HepG2 (cell line): ENCODE results near the gene CD320. TPM values are rescaled to one million over a fixed set of nuclear protein-coding genes. Genes with fewer than 3 reads are reported as not detected.

Experiments used
- ATF7-NPFF ChIP-seq: sonication (generic); formaldehyde crosslinking; IDR thresholded peaks from 2 replicates; pipeline ENCODE4 v1.8.1; 2023; ENCODE audit warnings: mild to moderate bottlenecking, low read depth, missing genetic modification reagents, moderate library complexity
- GPN1 ChIP-seq: sonication (generic); formaldehyde crosslinking; IDR thresholded peaks from 2 replicates; pipeline ENCODE4 v1.5.1; 2020; ENCODE audit warnings: missing genetic modification reagents, borderline replicate concordance
- GTF2F1 ChIP-seq: fragments of 150-350 bp; IDR thresholded peaks from 2 replicates; pipeline ENCODE4 v1.6.1; 2014; ENCODE audit warnings: low read length
- HES4 ChIP-seq: sonication (generic); formaldehyde crosslinking; IDR thresholded peaks from 2 replicates; pipeline ENCODE4 v1.9.0; 2021; ENCODE audit warnings: mild to moderate bottlenecking, missing genetic modification reagents, borderline replicate concordance
- IKZF4 ChIP-seq: sonication (generic); formaldehyde crosslinking; IDR thresholded peaks from 2 replicates; pipeline ENCODE4 v1.5.1; 2020; ENCODE audit warnings: borderline replicate concordance, mild to moderate bottlenecking, low read depth, missing genetic modification reagents; ENCODE audit errors: not compliant biosample characterization
- MLLT10 ChIP-seq: sonication (generic); formaldehyde crosslinking; IDR thresholded peaks from 2 replicates; pipeline ENCODE4 v1.4.0; 2020; ENCODE audit warnings: missing genetic modification reagents
- MTF2 ChIP-seq: sonication (generic); formaldehyde crosslinking; IDR thresholded peaks from 2 replicates; pipeline ENCODE4 v1.5.0; 2020; ENCODE audit warnings: missing genetic modification reagents, borderline replicate concordance
- RAD51 ChIP-seq: fragments of 450-650 bp; IDR thresholded peaks from 2 replicates; pipeline ENCODE4 v1.6.1; 2016; ENCODE audit warnings: borderline replicate concordance
- REPIN1 ChIP-seq: sonication (generic); formaldehyde crosslinking; IDR thresholded peaks from 2 replicates; pipeline ENCODE4 v1.8.0; 2022; ENCODE audit warnings: missing genetic modification reagents, low read depth, mild to moderate bottlenecking, borderline replicate concordance
- SMAD3 ChIP-seq: sonication (generic); formaldehyde crosslinking; IDR thresholded peaks from 2 replicates; pipeline ENCODE4 v1.4.0; 2020; ENCODE audit warnings: missing genetic modification reagents
- SSRP1 ChIP-seq: IDR thresholded peaks from 2 replicates; pipeline ENCODE4 v1.6.1; 2016; ENCODE audit warnings: control low read depth
- ZFP36L1 ChIP-seq: sonication (generic); formaldehyde crosslinking; IDR thresholded peaks from 2 replicates; pipeline ENCODE4 v1.8.0; 2022; ENCODE audit warnings: mild to moderate bottlenecking, missing genetic modification reagents, moderate library complexity
- ZFP41 ChIP-seq: sonication (generic); formaldehyde crosslinking; IDR thresholded peaks from 2 replicates; pipeline ENCODE4 v1.4.0; 2020; ENCODE audit warnings: mild to moderate bottlenecking, missing genetic modification reagents, borderline replicate concordance
- ZFYVE20 ChIP-seq: sonication (generic); formaldehyde crosslinking; IDR thresholded peaks from 2 replicates; pipeline ENCODE4 v1.8.0; 2023; ENCODE audit warnings: low read depth, mild to moderate bottlenecking, moderate library complexity, missing genetic modification reagents, borderline replicate concordance
- ZIK1 ChIP-seq: sonication (generic); formaldehyde crosslinking; IDR thresholded peaks from 2 replicates; pipeline ENCODE4 v1.5.0; 2020; ENCODE audit warnings: mild to moderate bottlenecking, low read depth, missing genetic modification reagents, borderline replicate concordance
- ZMYM4 ChIP-seq: sonication (generic); formaldehyde crosslinking; IDR thresholded peaks from 2 replicates; pipeline ENCODE4 v1.8.1; 2023; ENCODE audit warnings: mild to moderate bottlenecking, missing genetic modification reagents
- ZNF749 ChIP-seq: sonication (generic); formaldehyde crosslinking; IDR thresholded peaks from 2 replicates; pipeline ENCODE4 v1.8.0; 2022; ENCODE audit warnings: mild to moderate bottlenecking, missing genetic modification reagents, moderate library complexity, borderline replicate concordance
- polyA plus RNA-seq, 8 experiments: library from polyadenylated mRNA; depleted of rRNA in 3 of 8; stranded (reverse) in 7 of 8; unstranded in 1 of 8; fragments of >200 nt; fragmentation: Illumina TruSeq in 4 of 8; extraction: Trizol in 4 of 8; gene quantifications; 2 replicates each; pipeline versions ENCODE4 v1.2.1 to v1.2.3, GENCODE V29; 2011 to 2016; ENCODE audit warnings: low read depth in 4 of 8, missing spikeins in 1 of 8, mixed read lengths in 1 of 8; ENCODE audit not compliant: insufficient read depth in 1 of 8
- total RNA-seq, 5 experiments: library from RNA; depleted of rRNA; stranded (reverse); fragments of >200 nt; fragmentation: Illumina TruSeq; extraction: Trizol; gene quantifications; 2 replicates each; pipeline ENCODE4 v1.2.3, GENCODE V29; 2016; ENCODE audit warnings: low read depth in 1 of 5
- TF ChIP-seq, protein P1 (sequence below): sonication (generic); formaldehyde crosslinking; IDR thresholded peaks from 2 replicates; pipeline ENCODE4 v1.4.0; 2020; ENCODE audit warnings: low read depth, mild to moderate bottlenecking, missing genetic modification reagents
- TF ChIP-seq, protein P2 (sequence below): sonication (generic); formaldehyde crosslinking; IDR thresholded peaks from 2 replicates; pipeline ENCODE4 v1.5.0; 2020; ENCODE audit warnings: mild to moderate bottlenecking, missing genetic modification reagents
- TF ChIP-seq, protein P3 (sequence below): sonication (generic); formaldehyde crosslinking; IDR thresholded peaks from 2 replicates; pipeline ENCODE4 v1.4.0; 2020; ENCODE audit warnings: mild to moderate bottlenecking, missing genetic modification reagents
- TF ChIP-seq, protein P4 (sequence below), 2 experiments: IDR thresholded peaks; 2 replicates each; pipeline ENCODE4 v1.6.1; 2011 to 2012; ENCODE audit warnings: low read length in 2 of 2, borderline replicate concordance in 1 of 2, low read depth in 1 of 2, mild to moderate bottlenecking in 1 of 2, moderate library complexity in 1 of 2

CD320 gene
- total and polyA plus RNA-seq, 2 of the 13 experiments (the other 11 are each of a cell fraction or from before 2014, with no cell fraction given) = 83.1 to 99.9 TPM

DNA sequence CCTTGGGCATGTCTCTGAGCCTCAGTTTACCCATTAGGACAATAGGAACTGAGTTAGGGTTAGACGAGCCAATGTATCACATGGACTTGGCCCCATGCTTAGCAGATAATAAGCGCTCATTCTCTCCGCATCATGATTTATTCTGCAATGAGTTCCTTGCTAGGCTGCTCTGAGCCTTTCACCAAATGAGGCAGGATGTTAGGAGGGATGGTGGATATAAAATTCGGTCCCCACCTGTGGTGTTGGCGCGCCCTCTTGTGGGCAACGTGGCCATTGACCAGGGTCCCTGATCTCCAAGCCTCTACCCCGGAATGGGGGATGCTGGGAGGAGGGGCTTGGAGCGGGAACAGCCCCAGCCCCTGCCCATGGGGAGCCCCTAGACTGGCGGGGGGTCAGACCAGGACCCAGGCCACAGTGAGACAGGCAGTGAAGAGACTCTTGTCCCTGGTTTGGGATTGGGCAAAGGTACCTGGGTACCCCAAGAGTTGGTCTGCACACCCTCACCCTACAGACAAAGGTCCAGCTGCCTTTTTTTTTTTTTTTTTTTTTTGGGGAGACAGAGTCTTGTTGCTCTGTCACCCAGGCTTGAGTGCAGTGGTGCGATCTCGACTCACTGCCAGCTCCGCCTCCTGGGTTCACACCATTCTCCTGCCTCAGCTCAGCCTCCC, 55.1 kb downstream of the CD320 start (continued):
- TF ChIP-seq ZFP36L1 (CRISPR knock-in tag) (no peak), MLLT10 (no peak), SSRP1 (CRISPR knock-in tag) (0 out of 2 replicates have a peak, but pooled peaks have one; percentile 42), RAD51 (no peak), GTF2F1 (no peak), IKZF4 (CRISPR knock-in tag) (no peak), REPIN1 (CRISPR knock-in tag) (0 out of 2 replicates have a peak, but pooled peaks have one; percentile 27), GPN1 (CRISPR knock-in tag) (no peak), ZFP41 (CRISPR knock-in tag) (no peak), MTF2 (CRISPR knock-in tag) (no peak), HES4 (CRISPR knock-in tag) (no peak), ZMYM4 (CRISPR knock-in tag) (no peak), ZFYVE20 (CRISPR knock-in tag) (no peak), SMAD3 (CRISPR knock-in tag) (no peak), ATF7-NPFF (CRISPR knock-in tag) (no peak), ZNF749 (CRISPR knock-in tag) (no peak), ZIK1 (CRISPR knock-in tag) (no peak)
- TF ChIP-seq, protein P1, sequence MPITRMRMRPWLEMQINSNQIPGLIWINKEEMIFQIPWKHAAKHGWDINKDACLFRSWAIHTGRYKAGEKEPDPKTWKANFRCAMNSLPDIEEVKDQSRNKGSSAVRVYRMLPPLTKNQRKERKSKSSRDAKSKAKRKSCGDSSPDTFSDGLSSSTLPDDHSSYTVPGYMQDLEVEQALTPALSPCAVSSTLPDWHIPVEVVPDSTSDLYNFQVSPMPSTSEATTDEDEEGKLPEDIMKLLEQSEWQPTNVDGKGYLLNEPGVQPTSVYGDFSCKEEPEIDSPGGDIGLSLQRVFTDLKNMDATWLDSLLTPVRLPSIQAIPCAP = no peak
- TF ChIP-seq, protein P2, sequence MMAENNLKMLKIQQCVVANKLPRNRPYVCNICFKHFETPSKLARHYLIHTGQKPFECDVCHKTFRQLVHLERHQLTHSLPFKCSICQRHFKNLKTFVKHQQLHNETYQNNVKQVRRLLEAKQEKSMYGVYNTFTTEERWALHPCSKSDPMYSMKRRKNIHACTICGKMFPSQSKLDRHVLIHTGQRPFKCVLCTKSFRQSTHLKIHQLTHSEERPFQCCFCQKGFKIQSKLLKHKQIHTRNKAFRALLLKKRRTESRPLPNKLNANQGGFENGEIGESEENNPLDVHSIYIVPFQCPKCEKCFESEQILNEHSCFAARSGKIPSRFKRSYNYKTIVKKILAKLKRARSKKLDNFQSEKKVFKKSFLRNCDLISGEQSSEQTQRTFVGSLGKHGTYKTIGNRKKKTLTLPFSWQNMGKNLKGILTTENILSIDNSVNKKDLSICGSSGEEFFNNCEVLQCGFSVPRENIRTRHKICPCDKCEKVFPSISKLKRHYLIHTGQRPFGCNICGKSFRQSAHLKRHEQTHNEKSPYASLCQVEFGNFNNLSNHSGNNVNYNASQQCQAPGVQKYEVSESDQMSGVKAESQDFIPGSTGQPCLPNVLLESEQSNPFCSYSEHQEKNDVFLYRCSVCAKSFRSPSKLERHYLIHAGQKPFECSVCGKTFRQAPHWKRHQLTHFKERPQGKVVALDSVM = peak; percentile 72
- TF ChIP-seq, protein P3, sequence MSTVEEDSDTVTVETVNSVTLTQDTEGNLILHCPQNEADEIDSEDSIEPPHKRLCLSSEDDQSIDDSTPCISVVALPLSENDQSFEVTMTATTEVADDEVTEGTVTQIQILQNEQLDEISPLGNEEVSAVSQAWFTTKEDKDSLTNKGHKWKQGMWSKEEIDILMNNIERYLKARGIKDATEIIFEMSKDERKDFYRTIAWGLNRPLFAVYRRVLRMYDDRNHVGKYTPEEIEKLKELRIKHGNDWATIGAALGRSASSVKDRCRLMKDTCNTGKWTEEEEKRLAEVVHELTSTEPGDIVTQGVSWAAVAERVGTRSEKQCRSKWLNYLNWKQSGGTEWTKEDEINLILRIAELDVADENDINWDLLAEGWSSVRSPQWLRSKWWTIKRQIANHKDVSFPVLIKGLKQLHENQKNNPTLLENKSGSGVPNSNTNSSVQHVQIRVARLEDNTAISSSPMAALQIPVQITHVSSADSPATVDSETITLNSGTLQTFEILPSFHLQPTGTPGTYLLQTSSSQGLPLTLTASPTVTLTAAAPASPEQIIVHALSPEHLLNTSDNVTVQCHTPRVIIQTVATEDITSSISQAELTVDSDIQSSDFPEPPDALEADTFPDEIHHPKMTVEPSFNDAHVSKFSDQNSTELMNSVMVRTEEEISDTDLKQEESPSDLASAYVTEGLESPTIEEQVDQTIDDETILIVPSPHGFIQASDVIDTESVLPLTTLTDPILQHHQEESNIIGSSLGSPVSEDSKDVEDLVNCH = no peak
- TF ChIP-seq, protein P4, sequence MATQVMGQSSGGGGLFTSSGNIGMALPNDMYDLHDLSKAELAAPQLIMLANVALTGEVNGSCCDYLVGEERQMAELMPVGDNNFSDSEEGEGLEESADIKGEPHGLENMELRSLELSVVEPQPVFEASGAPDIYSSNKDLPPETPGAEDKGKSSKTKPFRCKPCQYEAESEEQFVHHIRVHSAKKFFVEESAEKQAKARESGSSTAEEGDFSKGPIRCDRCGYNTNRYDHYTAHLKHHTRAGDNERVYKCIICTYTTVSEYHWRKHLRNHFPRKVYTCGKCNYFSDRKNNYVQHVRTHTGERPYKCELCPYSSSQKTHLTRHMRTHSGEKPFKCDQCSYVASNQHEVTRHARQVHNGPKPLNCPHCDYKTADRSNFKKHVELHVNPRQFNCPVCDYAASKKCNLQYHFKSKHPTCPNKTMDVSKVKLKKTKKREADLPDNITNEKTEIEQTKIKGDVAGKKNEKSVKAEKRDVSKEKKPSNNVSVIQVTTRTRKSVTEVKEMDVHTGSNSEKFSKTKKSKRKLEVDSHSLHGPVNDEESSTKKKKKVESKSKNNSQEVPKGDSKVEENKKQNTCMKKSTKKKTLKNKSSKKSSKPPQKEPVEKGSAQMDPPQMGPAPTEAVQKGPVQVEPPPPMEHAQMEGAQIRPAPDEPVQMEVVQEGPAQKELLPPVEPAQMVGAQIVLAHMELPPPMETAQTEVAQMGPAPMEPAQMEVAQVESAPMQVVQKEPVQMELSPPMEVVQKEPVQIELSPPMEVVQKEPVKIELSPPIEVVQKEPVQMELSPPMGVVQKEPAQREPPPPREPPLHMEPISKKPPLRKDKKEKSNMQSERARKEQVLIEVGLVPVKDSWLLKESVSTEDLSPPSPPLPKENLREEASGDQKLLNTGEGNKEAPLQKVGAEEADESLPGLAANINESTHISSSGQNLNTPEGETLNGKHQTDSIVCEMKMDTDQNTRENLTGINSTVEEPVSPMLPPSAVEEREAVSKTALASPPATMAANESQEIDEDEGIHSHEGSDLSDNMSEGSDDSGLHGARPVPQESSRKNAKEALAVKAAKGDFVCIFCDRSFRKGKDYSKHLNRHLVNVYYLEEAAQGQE (IDR thresholded peaks at IDR 0.05; ENCODE audit: borderline replicate concordance in 1 of 2, low read depth in 1 of 2, low read length in 2 of 2) = no peak
